ENCODE measurements around the gene JMJD7.

JMJD7 gene

GRCh38 chr15:41885321-41885720 is 57.4 kb downstream of the JMJD7 start:
- no peak for DNase-seq (ENCODE audit: low read depth)

GRCh38 chr15:41885841-41886240 is 57.9 kb downstream of the JMJD7 start:
- no peak for DNase-seq (ENCODE audit: low read depth)

- DNase-seq (ENCODE audit: low read depth): no peak
Measured at GRCh38 chr15:41886741-41887140, 58.8 kb downstream of the JMJD7 start.

GRCh38 chr15:41887161-41887560 is 59.3 kb downstream of the JMJD7 start:
- DNase-seq (ENCODE audit: low read depth): no peak

All from GM04504 (cell line).